Measurements from ENCODE around the gene TRIM17.

DNA sequence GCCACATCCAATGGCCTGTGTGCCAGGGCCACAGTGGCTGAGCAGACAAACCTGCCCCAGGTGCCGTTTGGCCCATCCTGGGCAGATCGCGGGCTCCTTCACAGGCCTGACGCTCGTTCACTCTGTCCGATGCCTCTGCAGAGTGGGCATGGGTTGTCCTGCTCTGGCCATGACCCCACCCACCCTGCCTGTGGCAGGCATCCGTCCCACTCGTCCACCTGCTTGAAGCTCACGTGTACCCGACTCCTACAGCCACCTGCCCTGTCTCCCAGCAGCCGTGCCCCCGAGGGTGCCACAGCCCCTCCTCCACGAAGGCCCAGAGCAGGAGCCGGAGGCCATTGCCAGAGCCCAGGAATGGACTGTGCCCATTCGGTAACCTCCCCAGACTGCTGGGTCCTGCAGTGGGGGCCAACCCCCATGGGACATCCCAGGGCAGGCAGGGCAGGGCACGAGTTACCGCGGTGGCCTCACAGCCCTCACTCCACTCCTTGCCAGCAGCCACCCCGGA, 51.9 kb downstream of the TRIM17 start:
- TF ChIP-seq, protein P1, sequence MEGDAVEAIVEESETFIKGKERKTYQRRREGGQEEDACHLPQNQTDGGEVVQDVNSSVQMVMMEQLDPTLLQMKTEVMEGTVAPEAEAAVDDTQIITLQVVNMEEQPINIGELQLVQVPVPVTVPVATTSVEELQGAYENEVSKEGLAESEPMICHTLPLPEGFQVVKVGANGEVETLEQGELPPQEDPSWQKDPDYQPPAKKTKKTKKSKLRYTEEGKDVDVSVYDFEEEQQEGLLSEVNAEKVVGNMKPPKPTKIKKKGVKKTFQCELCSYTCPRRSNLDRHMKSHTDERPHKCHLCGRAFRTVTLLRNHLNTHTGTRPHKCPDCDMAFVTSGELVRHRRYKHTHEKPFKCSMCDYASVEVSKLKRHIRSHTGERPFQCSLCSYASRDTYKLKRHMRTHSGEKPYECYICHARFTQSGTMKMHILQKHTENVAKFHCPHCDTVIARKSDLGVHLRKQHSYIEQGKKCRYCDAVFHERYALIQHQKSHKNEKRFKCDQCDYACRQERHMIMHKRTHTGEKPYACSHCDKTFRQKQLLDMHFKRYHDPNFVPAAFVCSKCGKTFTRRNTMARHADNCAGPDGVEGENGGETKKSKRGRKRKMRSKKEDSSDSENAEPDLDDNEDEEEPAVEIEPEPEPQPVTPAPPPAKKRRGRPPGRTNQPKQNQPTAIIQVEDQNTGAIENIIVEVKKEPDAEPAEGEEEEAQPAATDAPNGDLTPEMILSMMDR (IDR thresholded peaks at IDR 0.05 in 4 of 5, conservative IDR thresholded peaks at IDR 0.05 in 1 of 5): no peak
- TF ChIP-seq POLR2A (IDR thresholded peaks at IDR 0.05): no peak
